HG03045 (cell line): ENCODE results near the gene MFSD2A.
A peak's percentile ranks its signal among the peaks of the same experiment; 100 is the strongest.
"Not testable (repeated sequence)": the region's sequence is repeated elsewhere in the genome, so short reads cannot be mapped to it uniquely, and the experiment has no call there.

Experiments
- ATAC-seq: cut with Tn5 transposase; IDR thresholded peaks from one replicate; pipeline ENCODE4 v1.9.1; 2021; ENCODE audit warnings: mild to moderate bottlenecking, moderate library complexity; ENCODE audit not compliant: unreplicated experiment

Gene MFSD2A

DNA sequence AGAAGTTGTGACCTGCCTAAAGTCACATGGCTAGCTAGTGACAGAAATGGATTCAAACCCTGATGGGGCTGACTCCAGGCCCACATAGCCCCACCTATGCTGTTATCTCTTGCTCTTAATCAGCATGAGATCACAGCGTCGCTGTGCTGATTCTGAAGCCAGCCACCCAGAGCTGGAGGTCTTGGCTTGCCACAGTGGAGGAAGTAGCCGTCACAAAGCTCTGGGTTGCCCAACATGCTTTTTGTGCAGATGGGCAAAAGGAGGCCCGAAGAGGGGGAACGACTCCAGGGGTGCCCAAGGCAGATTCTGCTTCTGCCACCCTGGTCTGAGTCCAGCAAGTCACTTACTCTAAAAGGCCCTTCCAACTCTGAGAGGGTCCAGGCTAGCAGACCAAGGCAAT is 14.7 kb upstream of the MFSD2A start:
- no peak for ATAC-seq

DNA sequence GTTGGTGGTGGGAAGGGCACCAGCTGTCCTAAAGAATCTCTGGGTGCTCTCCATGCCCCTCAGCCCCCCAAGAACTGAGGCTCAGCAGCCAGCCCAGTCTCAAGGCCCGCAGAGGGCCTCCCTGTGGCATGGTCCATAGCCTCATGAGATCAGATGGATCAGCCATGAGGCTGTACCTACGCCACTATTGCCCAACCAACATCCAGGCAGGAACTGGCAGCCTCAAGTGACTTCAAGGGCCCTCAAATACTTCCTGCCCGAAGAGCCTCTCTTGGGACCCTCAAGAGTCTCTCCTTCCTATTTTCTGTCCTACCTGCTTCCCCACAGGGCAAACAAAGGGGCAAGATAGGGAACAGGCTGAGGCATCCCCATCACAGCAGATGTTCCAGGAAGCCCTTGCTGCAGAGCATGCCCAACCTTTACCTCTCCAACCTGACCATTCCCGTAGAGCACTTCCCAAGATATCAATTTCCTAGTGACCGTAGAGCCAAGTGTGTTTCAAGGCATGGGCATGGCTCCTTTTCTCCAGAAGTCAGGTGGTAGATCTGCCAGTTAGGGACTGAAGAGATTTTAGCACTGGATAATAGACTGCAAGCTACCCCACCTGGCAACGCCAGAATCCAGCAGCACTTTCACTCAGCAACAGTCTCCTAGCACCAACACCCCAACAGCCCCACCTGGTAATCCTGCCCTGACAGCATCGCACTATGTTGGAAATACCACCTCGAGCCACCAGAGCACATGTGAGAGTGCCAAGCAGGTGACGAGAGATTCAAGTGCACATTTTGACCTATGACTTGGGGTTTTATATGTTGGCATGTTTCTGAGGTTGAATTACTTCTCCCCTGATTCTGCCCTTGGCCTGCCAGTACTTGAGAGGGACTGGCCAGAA is 13.7 kb upstream of the MFSD2A start:
- no peak for ATAC-seq

DNA sequence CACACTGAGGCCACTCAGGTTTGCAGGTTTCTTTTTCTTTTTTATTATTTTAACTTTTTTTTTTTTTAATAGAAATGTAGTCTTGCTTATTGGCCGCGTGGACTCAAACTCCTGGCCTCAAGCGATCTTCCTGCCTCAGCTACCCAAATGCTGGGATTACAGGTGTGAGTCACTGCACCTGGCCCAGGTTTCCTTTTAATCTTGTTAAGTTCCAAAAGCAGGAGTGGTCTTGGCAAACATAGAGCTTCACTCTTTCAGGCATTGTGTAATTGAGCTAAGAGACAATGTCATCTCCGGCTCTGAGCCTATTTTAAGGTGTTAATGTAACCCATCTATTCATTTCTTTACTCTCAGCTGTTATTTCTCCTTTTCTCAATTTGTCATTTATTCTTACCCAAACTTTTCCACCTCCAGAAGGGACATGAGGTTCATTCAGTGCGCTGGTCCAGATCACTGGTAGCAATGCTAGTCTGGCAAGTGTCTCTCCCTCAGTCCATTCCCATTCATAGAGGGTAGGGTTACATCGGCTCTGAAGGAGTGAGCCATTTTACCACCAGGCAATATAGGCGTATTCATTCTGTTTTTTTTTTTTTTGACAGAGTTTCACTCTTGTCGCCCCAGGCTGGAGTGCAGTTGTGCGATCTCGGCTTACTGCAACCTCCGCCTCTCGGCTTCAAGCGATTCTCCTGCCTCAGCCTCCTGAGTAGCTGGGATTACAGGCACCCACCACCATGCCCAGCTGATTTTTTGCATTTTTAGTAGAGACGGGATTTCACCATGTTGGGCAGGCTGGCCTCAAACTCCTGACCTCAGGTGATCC is 11.3 kb upstream of the MFSD2A start:
- ATAC-seq = no peak

DNA sequence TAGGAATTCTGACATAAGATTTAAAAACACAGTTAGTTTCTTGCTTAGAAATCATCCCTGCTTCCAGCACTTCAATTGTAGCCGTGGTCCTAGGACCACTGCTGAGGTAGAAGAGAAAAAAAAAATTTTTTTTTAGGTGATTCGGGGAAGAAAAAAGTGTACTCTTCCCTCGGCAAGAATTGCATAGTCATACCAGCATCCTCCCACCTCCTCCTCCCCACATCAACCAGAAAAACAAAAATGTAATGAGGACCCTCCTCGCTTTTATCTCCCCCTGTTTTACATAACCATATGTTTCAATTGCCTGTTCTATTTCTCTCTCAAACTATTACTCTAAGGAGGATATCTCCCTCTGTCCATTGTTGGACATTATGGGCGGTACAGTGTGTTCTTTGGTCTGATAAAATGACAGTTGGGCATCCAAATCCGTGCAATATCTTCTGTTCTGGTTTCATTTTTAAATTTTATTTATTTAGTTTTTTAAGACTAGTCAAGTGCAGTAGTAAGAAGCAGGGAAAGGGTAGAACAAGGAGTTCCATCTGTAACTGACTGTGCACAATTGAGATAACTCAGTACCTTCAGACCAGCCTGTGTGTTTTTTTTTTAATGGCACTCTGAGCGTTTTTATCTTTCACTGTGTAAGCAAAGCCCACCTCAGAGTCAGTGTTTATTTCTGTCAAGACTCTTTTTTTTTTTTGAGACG is 10.4 kb upstream of the MFSD2A start:
- ATAC-seq = no peak

DNA sequence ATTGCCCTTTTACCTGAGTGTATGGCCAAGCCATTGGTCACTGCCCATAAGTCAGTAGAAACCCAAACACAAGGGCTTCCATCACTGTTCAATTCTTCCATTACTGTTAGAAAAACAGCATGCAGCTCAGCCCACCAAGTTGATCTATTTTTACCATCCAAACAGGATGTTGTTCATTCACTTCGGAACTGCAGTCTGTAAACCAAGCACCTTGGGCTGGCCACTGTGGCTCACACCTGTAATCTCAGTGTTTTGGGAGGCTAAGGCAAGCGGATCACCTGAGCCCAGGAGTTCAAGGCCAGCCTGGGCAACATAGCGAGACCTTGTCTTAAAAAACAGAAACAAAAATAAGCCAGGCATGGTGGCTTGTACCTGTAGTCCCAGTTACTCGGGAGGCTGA is 8.7 kb upstream of the MFSD2A start:
- ATAC-seq = no peak

DNA sequence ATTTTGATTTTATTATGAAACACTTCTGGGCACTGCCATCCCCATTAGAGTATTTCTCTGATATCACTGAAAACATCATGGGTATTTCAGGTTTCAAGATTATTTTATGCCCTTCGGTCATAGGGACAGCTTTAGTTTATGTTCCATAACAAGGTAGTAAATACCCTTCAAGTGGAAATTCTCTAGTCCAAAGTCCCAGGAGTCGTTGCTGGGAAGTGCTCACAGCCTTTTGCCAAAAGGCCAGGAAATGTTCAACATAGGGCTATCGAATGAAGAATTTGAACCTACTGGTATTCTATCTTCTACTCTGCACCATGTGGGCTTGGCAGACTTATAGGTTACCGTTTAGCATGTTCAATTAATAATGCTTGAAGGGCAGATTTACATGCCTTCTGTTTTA is 7.7 kb upstream of the MFSD2A start:
- no peak for ATAC-seq

DNA sequence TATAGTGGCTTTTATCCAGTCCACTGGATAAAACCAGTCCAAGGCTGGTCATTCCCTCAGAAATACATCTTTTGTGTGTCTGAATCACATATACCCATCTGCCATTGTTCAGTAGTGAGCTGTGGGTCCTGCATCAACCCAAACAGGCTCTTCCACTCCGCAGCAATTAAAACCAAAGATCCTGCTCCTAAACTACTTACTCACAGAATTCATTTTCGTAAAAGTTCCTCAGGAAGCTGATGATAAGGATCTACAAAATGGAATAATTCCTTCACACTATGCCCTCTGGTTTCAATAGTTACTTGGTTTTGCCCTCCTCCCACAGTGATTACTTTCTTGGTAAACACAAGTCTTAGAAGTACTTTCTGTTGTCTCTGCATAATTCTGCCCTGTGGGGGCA is 5.1 kb upstream of the MFSD2A start:
- ATAC-seq = no peak

DNA sequence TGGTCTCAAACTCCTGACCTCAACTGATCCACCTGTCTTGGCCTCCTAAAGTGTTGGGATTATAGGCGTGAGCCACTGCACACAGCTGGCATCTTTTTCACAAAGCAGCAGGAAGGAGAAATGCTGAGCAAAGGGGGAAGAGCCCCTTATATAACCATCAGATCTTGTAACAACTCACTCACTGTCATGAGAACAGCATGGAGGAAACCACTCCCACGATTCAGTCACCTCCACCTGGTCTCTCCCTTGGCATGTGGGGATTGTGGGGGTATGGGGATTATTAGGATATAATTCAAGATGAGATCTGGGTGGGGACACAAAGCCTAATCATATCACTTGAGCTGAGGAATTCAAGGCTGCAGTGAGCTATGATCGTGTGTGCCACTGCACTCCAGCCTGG is 3.0 kb upstream of the MFSD2A start:
- no peak for ATAC-seq

DNA sequence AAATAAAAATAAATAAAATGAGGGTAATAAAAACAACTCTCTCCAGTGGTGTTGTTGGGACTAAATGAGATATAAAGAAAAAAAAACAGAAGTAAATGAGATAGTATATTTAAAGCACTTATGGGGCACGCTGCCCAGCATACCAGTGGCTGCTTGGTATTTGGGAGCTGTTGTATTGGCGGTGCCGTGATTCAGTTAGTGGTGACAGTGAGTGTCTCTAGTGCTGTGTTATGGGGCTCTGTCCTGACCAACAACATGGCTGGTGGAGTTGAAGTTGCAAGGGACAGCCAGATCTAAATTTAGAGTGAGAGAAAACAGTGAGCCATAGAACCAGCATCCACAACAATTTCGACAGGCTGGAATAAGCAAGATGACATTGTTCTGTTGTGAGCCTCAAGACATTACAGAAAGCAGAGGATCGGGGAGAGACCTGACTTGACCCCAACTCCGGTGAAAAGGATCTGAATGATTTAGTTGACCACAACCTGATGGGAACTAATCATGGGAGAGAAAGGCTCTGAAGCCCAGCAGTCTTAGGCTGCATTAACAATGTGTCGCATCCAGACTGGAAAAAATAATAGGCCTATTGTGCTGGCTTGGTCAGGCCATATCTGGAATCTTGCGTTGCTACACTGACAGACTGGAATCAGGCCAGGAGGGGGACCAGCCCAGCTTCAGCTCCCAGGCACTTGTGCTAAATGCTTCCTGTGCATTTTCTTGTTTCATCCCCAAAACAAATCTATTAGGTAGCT is 2.4 kb upstream of the MFSD2A start:
- ATAC-seq = no peak

DNA sequence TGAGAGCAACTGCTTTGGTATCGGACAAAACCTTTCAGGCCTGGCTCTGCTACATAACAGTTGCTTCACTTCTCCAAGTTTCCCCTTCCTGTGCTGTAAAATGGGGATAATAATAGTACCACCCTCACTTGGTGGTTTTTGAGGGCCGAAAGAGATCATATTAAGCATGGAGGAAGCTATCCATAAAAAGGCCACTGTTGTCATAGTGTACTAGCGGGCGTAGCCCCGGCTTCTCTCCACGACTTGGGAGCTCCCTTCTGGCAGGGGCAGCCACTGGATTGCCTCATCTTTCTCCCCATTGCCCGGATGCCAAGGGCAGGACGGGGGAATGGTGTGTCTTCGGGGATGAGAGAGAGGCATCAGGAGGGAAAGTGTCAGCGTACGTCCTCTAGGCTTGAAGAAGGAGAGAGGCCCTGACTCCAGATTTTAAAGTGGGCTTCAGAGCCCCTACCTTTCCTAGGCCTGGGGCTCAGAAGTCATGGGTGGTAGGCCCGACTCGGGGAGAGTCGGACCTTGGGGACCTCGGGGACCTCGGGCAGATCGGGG is 548 bp upstream of the MFSD2A start:
- ATAC-seq = no peak

DNA sequence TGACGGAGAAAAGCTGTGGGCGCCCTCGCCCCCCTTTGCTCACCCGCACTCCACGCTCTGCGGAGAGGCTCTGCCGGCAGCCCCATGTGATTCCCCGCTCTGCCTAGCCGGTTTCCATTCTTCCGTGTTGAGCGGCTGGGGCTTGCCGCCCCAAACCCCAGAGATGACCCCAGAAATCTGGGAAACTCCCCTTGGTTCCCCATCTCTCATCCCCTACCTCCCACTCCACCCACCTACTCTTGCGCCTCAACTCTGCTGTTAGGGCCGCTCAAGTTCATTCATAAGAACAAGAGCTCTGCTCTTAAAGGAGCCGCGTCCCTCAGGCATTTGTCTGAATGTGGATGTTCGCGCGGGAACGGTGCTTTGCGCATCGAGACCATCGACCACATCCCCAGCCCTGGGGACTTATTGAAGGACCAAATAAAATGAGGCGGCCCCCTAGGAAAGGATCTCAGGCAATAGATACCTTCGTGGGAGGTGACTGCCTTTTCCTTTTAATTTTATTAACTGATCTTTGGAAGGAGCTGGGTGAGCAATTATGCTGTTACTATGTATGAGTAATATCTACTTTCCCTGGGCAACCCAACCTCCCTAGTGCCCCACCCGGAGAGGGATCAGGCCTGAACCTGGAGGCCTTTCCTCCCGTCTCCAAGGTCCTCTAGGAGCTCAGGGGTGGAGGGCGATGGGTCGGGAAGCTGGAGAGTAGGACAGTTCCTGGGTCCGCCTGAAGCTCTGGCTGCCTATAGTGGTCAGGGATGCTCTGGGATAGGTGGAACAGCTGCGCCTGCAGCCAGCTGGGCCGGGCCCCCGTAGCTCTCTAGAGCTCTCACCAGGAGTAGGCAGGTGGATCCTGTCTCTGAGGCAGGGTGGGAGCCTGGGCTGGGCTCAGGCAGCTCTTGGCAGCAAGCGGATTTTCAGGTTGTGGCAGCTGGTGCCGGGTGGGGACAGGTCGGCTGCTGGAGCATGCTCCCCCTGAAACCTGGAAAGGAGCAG is 898 bp downstream of the MFSD2A start:
- peak; percentile 48 for ATAC-seq

DNA sequence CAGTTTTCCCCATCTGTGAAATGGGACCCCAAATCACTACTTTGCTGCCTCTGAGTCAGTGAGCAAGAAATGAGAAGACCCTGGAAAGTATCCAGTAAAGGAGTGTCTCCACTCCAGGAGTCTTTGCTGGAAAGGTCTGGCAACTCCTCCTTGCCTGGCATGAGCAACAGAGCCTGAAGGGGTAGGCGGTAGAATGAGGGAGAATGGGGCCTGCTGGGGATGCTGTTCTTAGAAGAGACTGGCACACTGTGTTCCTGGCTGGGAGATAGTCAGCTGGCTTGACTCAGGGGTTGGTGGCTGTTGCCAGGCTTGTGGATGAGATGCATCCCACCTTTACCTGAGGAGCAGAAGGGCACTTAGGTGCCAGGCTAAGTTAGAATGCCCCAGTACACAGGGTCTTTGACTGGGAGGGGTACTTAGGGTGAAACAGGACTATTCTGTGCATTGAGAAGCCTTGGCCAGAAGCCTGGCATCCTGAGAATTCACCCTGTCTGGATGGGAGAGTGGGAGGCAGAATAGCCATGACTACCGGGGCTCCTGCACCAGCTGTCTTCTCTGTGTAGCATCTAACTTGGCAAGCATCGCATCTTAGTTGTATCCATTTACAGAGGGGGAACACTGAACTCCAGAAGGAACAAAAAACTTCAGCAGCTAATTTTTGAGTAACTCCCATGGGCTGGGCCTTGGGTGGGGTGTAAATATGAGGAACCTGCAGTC is 2.5 kb downstream of the MFSD2A start:
- ATAC-seq = no peak

DNA sequence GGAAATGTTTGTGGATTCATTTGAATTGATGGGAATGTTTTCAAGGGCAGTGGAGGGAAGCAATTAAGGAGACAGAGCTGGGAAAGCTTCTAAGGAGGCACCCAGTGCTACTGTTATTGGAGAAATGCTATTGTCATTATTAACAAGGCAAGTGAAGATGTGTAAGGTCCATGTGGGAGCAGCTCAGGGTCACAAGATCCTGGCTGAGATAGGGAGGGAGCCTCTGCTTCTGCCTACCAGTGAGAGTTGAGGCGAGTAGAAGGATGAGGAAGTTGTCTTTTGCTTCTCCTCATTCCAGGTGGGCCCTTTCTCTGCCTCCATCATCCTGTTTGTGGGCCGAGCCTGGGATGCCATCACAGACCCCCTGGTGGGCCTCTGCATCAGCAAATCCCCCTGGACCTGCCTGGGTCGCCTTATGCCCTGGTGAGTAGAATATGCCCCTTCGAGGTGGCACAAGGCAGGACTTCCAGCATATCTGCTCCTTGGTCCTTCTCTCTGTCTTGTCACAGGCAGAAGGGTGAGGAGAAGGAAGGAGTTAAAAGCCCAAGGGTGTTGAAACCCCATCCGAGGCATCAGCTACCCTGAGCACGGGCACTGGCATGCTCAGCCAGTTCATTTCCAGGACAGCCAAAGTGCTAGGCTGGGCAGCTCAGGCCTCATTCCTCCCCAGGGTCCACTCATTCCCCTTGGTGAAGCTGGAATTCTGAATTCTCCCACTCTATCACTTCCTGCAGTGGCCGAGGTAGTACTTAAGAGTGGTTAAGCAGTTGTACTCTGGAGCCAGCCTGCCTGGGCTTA is 3.7 kb downstream of the MFSD2A start:
- ATAC-seq = no peak

DNA sequence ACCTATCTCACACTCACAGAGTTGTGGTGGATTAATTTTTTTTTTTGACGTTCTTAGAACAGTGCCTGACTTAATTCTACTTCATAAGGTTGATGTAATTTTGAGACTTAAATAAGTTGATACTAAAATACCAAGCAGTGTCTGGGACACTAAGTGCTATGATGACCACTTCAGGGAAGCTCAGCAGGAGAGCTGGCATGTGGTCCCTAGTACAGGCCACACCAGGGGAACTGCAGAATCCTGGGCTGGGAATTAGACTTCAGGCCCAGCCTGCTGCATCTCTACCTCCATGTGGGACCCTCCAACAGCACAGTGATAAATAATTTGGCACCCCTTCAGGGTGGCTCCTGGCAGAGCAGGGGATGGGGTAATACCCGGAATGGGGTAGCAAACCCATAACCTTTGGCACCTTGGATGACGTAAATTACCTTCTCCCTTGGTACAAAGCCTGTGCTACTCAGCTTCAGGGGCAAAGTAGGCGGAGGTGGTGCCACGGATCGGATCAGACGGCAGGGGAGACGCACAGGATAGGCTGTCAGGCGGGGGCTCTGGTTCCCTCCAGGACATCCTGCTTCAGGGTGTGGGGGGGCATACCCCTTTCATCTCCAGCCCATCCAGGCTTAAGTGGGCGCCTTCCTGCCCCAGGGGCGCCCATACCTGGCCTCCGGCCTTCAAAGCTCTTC is 4.8 kb downstream of the MFSD2A start:
- no peak for ATAC-seq

DNA sequence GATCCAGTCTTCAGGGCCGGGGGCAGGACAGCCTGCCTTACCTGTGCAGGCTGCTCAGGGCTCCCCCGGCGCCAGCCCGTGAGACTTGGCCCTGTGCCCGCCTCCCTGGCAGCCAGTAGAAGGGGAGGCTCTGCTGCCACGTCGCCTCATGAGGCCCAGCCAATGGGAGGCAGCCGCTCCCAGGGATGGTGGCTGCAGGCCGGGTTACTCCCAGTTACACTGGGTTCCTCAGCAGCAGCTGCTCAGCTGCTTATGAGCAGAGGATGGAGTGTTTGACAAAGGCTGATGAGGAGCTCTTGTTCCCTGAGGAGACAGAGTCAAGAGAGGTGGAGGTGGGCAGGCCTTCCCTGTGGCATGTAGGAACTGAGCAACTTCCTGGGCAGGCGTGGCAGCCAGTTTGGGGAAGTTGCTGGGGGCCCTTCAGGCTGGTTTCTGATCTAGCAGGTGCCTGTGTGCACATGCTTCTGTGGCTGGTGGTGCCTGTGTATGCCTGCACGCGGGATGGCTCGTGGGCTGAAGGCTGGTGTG is 5.5 kb downstream of the MFSD2A start:
- peak; percentile 53 for ATAC-seq

DNA sequence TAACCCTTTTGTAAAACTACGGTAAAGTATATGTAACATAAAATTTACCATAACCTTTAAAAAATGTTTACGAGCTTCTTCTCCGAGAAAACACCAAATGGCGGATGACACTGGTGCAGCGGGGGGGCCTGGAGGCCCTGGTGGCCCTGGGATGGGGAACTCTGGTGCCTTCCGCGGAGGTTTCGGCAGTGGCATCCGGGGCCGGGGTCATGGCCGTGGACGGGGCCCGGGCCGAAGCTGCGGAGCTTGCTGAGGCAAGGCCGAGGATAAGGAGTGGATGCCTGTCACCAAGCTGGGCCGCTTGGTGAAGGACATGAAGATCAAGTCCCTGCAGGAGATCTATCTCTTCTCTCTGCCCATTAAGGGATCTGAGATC is 7.5 kb downstream of the MFSD2A start:
- ATAC-seq = no peak

DNA sequence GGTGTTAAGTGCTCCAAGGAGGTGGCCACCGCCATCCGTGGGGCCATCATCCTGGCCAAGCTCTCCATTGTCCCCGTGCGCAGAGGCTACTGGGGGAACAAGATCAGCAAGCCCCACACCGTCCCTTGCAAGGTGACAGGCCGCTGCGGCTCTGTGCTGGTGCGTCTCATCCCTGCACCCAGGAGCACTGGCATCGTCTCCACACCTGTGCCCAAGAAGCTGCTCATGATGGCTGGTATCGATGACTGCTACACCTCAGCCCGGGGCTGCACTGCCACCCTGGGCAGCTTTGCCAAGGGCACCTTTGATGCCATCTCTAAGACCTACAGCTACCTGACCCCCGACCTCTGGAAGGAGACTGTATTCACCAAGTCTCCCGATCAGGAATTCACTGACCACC is 8.0 kb downstream of the MFSD2A start:
- ATAC-seq = not testable (repeated sequence)
